Astrocyte of the cerebellum (primary cell): ENCODE data around the gene CCDC57.
"Not testable (repeated sequence)": the region's sequence is repeated elsewhere in the genome, so short reads cannot be mapped to it uniquely, and the experiment has no call there.

ENCODE experiments used
- DNase-seq: peaks from one replicate; pipeline ENCODE4 v3.0.0-alpha.2; 2011; ENCODE audit warnings: low read depth
- H3K4me3 ChIP-seq: 2 replicates; pipeline ENCODE4 v1.5.1; 2011; ENCODE audit warnings: mild to moderate bottlenecking, low read depth, low read length, moderate library complexity
- CTCF ChIP-seq: IDR thresholded peaks from 2 replicates; pipeline ENCODE4 v1.5.1; 2012; ENCODE audit warnings: low read length, low read depth, moderate library complexity, mild to moderate bottlenecking; ENCODE audit errors: missing control alignments
- in situ Hi-C: cut with HindIII; loops from 2 replicates; pipeline ENCODE4 v1.10.0; 2017; ENCODE audit warnings: low sequenced_read_pairs

The CCDC57 gene

GRCh38 chr17:82216301-82217119, 3.9 kb upstream of the CCDC57 start:
- H3K4me3 ChIP-seq = no peak overlapping the region
- DNase-seq = no peak
- in situ Hi-C loops = no loop called here
- TF ChIP-seq CTCF = no peak

- no peak for TF ChIP-seq CTCF
- H3K4me3 ChIP-seq = no peak overlapping the region
- in situ Hi-C loops = no loop called here
- no peak for DNase-seq
Observed at GRCh38 chr17:82215972-82216300, 3.3 kb upstream of the CCDC57 start.

GRCh38 chr17:82215095-82215971, 2.7 kb upstream of the CCDC57 start:
- no peak overlapping the region for H3K4me3 ChIP-seq
- TF ChIP-seq CTCF = no peak
- DNase-seq = no peak
- in situ Hi-C loops = no loop called here

DNA sequence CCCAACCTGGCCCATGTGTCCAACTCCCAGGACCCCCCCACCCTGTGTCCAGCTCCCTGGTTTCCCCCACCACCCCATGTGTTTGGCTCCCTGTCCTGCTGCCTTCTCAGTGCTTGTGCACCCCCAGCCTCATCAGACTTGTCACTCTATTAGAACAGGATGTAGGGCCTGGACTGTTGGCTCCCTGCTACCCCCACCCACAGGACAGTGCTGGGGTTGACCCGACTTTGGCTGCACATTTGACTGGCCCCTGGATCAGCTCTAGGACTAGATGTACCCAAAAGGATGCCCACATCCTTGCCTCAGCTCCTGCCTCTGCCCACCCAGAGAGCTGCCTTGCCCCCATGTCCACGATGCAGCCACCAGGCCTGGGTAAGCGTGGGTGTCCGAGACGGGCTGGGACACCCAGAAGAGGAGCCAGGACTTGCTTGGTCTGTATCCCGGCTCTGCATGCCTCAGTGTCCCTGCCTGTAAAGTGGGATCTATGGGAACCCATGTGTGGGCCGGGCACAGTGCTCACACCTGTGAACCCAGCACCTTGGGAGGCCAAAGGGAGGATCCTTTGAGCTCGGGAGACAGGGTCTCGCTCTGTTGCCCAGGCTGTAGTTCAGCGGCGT, 1.5 kb upstream of the CCDC57 start:
- no peak overlapping the region for H3K4me3 ChIP-seq
- in situ Hi-C loops = no loop called here
- no peak for TF ChIP-seq CTCF
- no peak for DNase-seq

DNA sequence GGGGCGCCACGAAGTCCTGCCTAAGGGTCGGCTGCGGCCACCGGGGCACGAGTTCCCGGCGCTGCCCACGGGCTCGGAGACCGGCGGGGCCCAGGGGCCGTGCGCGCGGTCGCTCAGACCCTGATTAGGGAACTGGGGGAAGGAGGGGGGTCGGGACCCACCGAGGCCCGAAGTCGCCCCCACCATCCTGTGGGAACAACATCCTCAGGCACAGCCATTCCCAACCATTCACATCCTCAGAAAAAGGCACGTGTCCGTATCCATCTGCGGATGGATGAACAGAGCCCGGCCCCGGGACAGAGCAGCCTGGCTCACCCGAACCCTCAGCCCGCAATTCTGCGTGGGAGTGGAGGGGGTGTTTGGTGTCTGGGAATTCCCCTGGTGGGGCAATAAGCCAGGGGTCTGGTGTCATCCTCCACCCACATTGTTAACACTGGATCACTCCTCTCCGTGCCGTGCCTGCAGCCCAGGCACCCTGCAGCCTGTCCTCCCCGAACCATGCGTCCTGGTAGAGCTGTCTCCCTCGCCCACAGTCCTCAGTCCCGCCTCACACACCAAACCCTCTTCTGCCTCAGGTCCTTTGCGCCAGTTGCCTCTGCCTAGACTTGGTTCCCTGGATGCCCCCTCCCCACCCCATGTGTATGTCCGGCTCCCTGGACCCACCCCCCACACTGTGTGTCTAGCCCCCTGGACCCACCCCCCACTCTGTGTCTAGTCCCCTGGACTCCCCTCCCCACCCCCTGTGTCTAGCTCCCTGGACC, 789 bp upstream of the CCDC57 start:
- in situ Hi-C loops = no loop called here
- DNase-seq = peak; percentile 44

GRCh38 chr17:82210655-82211054, 2.0 kb downstream of the CCDC57 start:
- in situ Hi-C loops, DNase-seq, H3K4me3 ChIP-seq: not testable (repeated sequence)

More for the DNA sequence above, 789 bp upstream of the CCDC57 start:
- peak overlapping the region; percentile 70 for H3K4me3 ChIP-seq
- TF ChIP-seq CTCF = no peak
